Endodermal cell (in vitro differentiated cells): ENCODE results near the gene CAMK1. TPM values are rescaled to one million over a fixed set of nuclear protein-coding genes. Genes with fewer than 3 reads are reported as not detected.

ENCODE experiments used
- DNase-seq: peaks from one replicate; pipeline ENCODE4 v3.0.0-alpha.2; 2017
- H3K27ac ChIP-seq: 2 replicates; pipeline ENCODE4 v1.5.1; 2013; ENCODE audit warnings: mild to moderate bottlenecking, low read depth, low read length, moderate library complexity
- H3K27me3 ChIP-seq: 2 replicates; pipeline ENCODE4 v1.6.1; 2013; ENCODE audit warnings: mild to moderate bottlenecking, low read length, moderate library complexity; ENCODE audit not compliant: insufficient read depth, control insufficient read depth, poor library complexity, severe bottlenecking
- H3K36me3 ChIP-seq: 2 replicates; pipeline ENCODE4 v1.7.0; 2013; ENCODE audit warnings: mild to moderate bottlenecking, low read length, moderate library complexity; ENCODE audit not compliant: control insufficient read depth, insufficient read depth
- H3K4me1 ChIP-seq: one replicate; pipeline ENCODE4 v1.7.0; 2013; ENCODE audit warnings: low read length; ENCODE audit not compliant: control insufficient read depth, insufficient read depth
- H3K4me3 ChIP-seq: 2 replicates; pipeline ENCODE4 v1.5.1; 2013; ENCODE audit warnings: mild to moderate bottlenecking, low read length, moderate library complexity
- H3K9ac ChIP-seq: 2 replicates; pipeline ENCODE4 v1.6.1; 2013; ENCODE audit warnings: mild to moderate bottlenecking, low read length, moderate library complexity; ENCODE audit not compliant: poor library complexity, severe bottlenecking; ENCODE audit errors: extremely low read depth
- H3K9me3 ChIP-seq: 2 replicates; pipeline ENCODE4 v1.6.1; 2013; ENCODE audit warnings: mild to moderate bottlenecking, low read length, moderate library complexity; ENCODE audit not compliant: control insufficient read depth
- H3K27ac Mint-ChIP-seq: 2 replicates; pipeline ENCODE4 v1.8.0; 2020; ENCODE audit warnings: mixed read lengths
- H3K27me3 Mint-ChIP-seq: 2 replicates; pipeline ENCODE4 v1.8.0; 2021; ENCODE audit warnings: mild to moderate bottlenecking, mixed read lengths; ENCODE audit not compliant: insufficient read depth
- H3K36me3 Mint-ChIP-seq: 2 replicates; pipeline ENCODE4 v1.8.0; 2020; ENCODE audit warnings: low read depth, mixed read lengths
- H3K4me1 Mint-ChIP-seq: 2 replicates; pipeline ENCODE4 v1.8.0; 2020; ENCODE audit warnings: mixed read lengths
- H3K4me3 Mint-ChIP-seq: 2 replicates; pipeline ENCODE4 v1.8.0; 2020; ENCODE audit warnings: mild to moderate bottlenecking, moderate library complexity, mixed read lengths
- H3K9me3 Mint-ChIP-seq: 2 replicates; pipeline ENCODE4 v1.8.0; 2020; ENCODE audit warnings: mild to moderate bottlenecking, mixed read lengths
- CTCF ChIP-seq: fragments of 200-600 bp; sonication (generic); conservative IDR thresholded peaks from 2 replicates; pipeline ENCODE4 v1.5.0; 2021; ENCODE audit warnings: antibody characterized with exemption, mild to moderate bottlenecking
- WGBS, 2 experiments: methylation state at CpG; one replicate each; pipeline versions ENCODE4 v1.1.5 to v1.1.7; 2013; ENCODE audit warnings: missing lambda C conversion rate in 2 of 2, mixed read lengths in 1 of 2; ENCODE audit not compliant: insufficient coverage in 1 of 2, insufficient read length in 1 of 2; 5-methylcytosine and 5-hydroxymethylcytosine counted together
- total RNA-seq, 2 donors: library from RNA; stranded (reverse); fragmentation: NEBNext Ultra II Directional in 1 of 2; extraction: Animal tissue kit (Norgen Biotek cat#: 25700) in 1 of 2; gene quantifications; 2 replicates in 1 of 2; 3 replicates in 1 of 2; pipeline ENCODE4 v1.2.1, GENCODE V29; 2021

Gene CAMK1
- total RNA-seq, 2 donors from 2014 or later, result 10.1 to 13.3 TPM

GRCh38 chr3:9784965-9785364 lies 15.2 kb upstream of the CAMK1 start:
- H3K4me1 ChIP-seq, result no peaks in the 10 kb centered on the region
- no peaks in the 10 kb centered on the region for H3K9me3 ChIP-seq
- no peak overlapping the region for H3K4me3 ChIP-seq
- H3K9ac ChIP-seq, result no peak overlapping the region
- Mint-ChIP-seq H3K27ac (no peak overlapping the region), H3K9me3 (no peaks in the 10 kb centered on the region), H3K27me3 (no peaks in the 10 kb centered on the region), H3K4me1 (no peaks in the 10 kb centered on the region), H3K4me3 (no peak overlapping the region), H3K36me3 (peaks cover 81% of the 10 kb centered on the region)
- no peak for TF ChIP-seq CTCF
- H3K27me3 ChIP-seq, result no peaks in the 10 kb centered on the region
- no peak overlapping the region for H3K27ac ChIP-seq
- no peak for DNase-seq
- peaks cover 64% of the 10 kb centered on the region for H3K36me3 ChIP-seq
- WGBS, 2 experiments, result 97 to 100% methylated on average over 2 to 4 of the region's 4 CpGs

GRCh38 chr3:9783954-9784353 lies 14.2 kb upstream of the CAMK1 start:
- no peak overlapping the region for H3K27ac Mint-ChIP-seq
- no peaks in the 10 kb centered on the region for H3K4me1 Mint-ChIP-seq
- no peaks in the 10 kb centered on the region for H3K27me3 Mint-ChIP-seq
- no peak overlapping the region for H3K4me3 ChIP-seq
- peaks cover 54% of the 10 kb centered on the region for H3K36me3 ChIP-seq
- no peaks in the 10 kb centered on the region for H3K9me3 Mint-ChIP-seq
- DNase-seq, result no peak
- H3K27me3 ChIP-seq, result no peaks in the 10 kb centered on the region
- H3K27ac ChIP-seq, result no peak overlapping the region
- TF ChIP-seq CTCF, result no peak
- WGBS, 2 experiments, result 92 to 99% methylated on average over 10 to 14 of the region's 14 CpGs
- no peaks in the 10 kb centered on the region for H3K9me3 ChIP-seq
- peaks cover 75% of the 10 kb centered on the region for H3K36me3 Mint-ChIP-seq
- H3K4me1 ChIP-seq, result no peaks in the 10 kb centered on the region
- H3K4me3 Mint-ChIP-seq, result no peak overlapping the region
- no peak overlapping the region for H3K9ac ChIP-seq

- no peaks in the 10 kb centered on the region for H3K9me3 ChIP-seq
- H3K9ac ChIP-seq, result no peak overlapping the region
- Mint-ChIP-seq H3K4me1 (no peaks in the 10 kb centered on the region), H3K36me3 (peaks cover 67% of the 10 kb centered on the region), H3K27me3 (no peaks in the 10 kb centered on the region), H3K4me3 (no peak overlapping the region), H3K27ac (no peak overlapping the region), H3K9me3 (no peaks in the 10 kb centered on the region)
- H3K36me3 ChIP-seq, result peaks cover 51% of the 10 kb centered on the region
- TF ChIP-seq CTCF, result peak; percentile 51
- no peaks in the 10 kb centered on the region for H3K4me1 ChIP-seq
- DNase-seq, result no peak
- H3K4me3 ChIP-seq, result no peak overlapping the region
- H3K27me3 ChIP-seq, result no peaks in the 10 kb centered on the region
- no peak overlapping the region for H3K27ac ChIP-seq
- 73 to 77% methylated on average over 3 of the region's 3 CpGs for WGBS, 2 experiments
These were observed 13.0 kb upstream of the CAMK1 start for GRCh38 chr3:9782770-9783169.
